HG03354 (cell line): Measurements from ENCODE around the gene ADGRG3.

ENCODE experiments used
- ATAC-seq: cut with Tn5 transposase; IDR thresholded peaks from one replicate; pipeline ENCODE4 v1.9.1; 2021; ENCODE audit warnings: mild to moderate bottlenecking; ENCODE audit not compliant: unreplicated experiment, poor library complexity, severe bottlenecking

The ADGRG3 gene

DNA sequence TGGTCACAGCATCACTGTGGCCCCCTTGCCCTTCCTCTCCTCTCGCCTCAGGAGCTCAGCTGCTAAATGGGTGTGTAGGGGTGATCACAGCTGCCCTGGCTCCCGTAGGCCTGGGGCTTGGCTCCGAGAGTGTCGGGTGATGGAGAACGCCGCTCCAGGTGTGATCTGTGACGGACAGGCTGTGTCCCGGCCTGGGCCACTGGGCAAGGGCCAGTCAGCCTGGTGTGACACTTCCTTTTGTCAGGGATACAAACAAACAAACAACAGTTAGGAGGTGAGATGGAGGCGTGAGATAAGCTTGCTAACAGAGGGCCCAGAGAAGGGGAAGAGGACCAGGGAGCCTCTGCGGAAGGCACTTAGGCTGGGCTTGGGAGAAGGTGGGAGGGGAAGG is 37.7 kb upstream of the ADGRG3 start:
- ATAC-seq = no peak

DNA sequence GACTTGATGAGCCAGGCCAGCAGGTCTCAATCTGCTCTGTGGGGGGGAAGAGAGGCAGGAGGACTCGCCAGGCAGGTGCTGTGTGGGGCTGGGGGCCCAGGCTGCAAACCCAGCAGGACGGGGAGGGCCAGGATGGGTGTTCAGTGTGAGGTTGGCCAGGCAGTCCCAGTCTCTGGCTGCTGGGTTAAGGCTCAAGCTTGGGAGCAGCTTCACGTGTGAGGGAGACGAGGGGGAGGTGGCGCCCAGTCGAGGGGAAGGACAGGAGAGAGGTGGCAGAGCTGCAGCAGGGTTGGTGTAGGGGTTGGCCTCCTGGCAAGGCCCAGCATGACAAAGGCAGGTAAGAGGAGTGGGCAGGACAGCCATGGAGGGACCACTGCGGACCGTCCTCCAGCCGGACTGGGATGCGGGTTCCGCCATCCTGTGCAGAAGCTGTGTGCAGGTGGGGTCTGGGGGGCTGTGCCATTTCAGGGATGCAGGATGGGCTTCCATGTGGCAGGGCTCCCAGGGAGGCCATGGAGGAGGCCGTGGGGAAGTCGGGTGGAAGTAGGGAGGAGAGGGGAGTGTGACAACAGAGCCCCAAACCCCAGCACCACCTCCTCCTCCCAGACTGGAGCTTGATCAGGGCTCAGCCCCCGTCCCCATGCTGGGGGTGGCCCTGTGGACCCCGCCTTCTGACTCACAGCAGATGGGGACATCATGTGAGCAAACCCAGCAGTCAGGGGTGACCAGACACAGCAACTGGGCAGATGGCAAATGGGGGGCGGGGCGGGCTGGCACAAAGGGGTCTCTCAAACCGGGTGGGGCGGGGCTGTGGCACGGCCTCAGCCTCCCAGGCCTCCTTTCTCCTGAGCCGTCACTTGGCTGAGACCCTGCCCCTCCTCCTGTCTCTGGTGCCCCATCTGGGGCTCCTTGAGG is 36.9 kb upstream of the ADGRG3 start:
- no peak for ATAC-seq

DNA sequence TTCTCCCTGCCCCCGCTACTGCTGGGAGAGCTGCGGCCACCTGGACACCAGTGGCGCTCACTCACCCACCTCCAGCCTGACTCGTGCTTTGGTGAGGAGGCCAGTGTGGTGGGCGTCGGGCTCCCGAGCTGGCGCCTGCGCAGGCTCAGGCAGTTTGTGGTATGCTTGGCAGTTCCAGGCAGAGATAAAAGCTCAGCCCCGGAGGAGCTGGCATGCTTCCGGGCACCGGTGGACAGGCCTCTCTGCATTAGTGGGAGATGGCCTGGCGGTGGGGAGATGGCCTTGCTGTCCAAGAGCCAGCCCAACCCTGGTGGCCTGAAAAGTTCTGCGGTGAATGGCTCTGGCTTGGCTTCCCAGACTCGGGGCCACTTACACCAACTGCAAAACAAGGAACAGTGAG is 35.5 kb upstream of the ADGRG3 start:
- no peak for ATAC-seq

DNA sequence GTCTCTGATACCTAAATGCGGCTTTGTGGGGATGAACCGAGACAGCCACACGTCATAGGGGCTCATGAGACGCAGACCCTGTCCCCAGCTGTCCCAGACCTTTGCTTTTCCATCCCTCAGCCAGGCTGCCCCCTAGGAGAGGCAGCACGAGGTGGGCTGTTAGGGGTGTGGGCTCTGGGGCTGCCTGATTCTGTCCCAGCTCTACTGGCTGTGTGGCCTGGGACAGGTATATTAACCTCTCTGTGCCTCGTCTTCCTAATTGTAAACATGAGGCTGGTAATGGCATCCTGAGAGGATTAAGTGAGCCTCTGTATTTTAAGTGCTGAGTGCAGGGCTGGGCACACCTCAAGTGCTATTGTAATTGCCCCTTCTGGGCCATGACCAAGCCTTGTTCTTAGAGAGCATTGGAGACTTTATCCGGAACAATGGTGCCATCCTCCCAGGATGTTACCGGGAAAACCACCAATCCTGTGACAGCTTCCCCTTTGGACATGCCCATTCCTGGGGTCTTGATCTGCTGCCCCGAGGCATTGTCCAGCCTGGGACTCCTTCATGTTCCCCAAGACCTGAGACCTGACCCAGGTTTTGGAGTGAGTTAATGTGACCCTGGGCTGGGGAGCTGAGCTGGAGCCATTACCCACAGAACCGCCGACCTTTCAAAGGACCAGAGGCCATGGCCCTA is 34.6 kb upstream of the ADGRG3 start:
- no peak for ATAC-seq

DNA sequence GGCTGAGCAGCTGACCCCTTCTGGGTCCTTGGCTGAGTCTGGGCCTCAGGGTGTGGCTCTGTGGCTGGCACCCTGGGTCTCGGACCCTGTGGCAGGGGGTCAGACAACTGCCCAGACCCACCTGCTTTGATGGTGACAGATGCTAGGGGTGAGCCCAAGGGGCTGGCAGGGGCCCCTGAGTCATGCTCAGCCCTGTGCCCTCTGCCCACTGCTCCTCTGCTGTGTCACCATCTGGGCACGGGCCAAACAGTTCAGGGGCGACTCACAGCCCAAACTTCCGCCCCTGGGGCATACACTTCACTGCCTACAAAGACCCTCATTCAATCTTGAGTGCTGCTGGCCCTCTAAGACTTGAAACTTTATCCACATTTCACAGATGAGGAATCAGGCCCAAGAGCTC is 33.9 kb upstream of the ADGRG3 start:
- ATAC-seq = no peak

DNA sequence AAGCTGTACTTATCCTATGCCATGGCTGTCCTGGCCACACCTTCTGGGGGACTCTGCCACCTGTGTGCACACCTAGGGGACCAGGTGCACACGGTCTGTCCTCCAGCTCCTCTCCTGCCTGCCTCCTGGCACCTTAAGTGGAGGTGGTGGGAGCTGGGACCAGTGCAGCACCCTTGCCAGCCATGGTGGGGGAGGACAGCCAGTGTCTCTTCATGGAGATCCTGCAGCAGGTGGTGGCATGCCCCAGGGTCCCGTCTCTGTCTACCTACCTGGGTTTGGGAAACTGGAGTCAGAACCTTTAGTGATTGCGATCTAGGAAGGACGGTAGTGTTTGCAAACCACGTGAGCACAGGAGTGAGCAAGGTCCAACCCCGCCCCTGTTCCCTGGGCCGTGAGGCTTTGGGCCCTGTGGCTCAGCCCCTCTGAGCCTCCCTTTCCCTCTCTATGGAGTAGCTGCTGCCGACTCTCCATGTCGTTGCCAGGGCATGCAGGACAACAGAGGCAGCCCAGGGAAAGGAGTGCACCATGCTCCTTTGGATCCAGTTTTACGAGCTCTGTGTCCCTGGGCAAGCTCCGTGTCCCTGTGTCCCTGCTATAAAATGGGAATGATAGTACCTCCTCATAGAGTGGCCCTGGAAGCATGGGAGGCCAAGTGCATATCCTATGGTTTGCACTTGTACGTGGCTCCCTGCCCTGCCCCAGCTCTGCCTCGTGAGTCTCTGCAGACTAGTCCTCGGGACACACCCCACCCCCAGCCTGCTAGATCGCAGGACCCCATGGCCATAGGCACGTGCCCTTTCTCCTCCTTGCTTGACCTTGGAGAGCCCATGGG is 32.6 kb upstream of the ADGRG3 start:
- no peak for ATAC-seq

DNA sequence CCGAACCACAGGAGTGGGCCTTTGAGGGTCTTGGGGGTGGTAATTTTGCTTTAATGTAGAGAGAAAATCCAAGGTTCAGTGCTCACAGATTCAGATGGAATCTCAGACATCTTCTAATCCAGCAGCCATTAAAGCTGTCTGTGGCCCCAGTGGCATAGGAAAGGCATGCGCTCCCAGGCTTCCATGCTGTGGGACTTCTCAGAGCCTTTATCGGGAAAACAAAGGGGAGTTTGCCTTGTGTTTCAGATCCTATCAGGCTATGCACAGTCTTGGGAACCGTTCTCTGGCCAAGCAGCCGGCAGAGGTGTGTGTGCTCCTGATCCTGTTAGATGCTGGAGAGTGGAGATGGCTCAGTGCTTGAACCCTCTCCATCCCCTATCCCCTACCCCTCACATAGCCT is 31.9 kb upstream of the ADGRG3 start:
- ATAC-seq = no peak

DNA sequence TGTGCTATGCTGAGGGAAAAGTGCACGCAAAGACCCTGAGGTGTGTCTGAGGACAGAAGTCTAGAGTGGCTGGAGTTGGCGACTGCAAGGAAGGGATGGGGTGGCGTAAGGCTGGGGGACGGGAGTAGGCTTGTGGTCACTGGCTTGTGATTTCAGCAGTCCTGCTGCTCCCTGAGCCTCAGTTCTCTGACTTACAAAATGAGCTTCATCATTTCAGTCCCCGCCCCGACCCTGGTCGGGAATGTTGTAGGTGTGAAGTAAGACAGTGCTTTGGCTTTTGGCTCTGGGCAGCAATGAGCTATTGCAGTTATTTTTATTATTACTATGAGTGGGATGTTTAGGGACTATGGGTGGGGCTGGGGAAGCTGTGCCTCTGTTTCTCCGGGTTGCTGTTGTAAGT is 31.1 kb upstream of the ADGRG3 start:
- no peak for ATAC-seq

DNA sequence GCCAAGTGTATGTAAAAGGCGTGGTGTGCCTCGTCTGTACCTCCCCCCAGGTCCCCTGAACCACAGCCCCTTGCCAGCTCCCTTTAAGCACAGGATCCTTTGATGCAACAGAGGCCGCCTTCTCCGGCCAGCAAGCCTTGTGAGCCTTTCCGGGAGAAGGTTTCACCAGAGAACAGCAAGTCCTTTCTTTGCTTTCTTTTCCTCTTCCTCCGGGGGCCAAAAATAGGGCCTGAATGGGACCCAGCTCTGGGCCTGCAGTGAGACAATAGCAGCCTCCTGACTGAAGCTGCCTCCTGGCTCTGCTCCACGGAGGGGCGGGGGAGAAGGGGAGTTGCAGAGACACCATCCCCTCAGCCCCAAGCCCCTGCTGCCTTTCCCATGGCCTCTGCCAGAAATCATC is 30.7 kb upstream of the ADGRG3 start:
- no peak for ATAC-seq

DNA sequence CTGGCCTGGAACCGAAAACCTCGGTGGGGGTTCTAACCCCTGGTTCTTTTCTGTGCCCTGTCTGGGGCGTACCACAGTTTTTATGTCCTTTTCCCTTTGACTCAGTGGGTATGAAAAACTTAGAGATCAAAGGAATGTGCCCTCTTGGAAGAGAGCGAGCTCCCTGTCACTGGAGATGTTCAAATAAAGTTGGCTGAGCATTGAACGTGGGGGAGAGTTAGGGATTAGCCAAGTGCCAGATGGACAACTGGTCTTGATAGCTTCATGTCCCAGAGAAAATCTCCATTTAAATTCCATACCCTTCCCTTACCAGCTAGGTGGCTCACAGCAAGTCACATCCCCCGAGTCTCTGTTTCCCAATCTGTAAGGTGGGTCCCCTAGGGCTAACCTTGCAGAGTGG is 30.1 kb upstream of the ADGRG3 start:
- ATAC-seq = no peak

DNA sequence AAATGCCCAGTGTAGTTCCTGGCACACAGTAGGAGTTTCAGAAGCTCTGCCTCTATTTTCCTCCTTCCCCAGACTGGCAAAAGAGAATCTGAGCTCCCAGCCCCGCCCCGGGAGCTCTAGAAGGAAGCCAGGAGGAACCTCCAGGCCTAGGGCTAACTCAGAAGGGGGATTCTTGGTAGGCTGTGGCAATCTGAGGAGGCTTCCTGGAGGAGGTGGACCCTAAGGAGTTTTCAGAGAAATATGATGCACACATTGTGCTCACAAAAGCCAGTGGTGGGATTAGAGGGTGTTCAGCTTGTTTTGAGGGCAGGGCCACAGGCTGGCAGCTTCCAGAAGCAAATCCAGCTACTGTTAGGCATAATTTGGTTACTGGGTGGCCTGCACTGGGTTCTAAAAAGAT is 29.7 kb upstream of the ADGRG3 start:
- no peak for ATAC-seq

DNA sequence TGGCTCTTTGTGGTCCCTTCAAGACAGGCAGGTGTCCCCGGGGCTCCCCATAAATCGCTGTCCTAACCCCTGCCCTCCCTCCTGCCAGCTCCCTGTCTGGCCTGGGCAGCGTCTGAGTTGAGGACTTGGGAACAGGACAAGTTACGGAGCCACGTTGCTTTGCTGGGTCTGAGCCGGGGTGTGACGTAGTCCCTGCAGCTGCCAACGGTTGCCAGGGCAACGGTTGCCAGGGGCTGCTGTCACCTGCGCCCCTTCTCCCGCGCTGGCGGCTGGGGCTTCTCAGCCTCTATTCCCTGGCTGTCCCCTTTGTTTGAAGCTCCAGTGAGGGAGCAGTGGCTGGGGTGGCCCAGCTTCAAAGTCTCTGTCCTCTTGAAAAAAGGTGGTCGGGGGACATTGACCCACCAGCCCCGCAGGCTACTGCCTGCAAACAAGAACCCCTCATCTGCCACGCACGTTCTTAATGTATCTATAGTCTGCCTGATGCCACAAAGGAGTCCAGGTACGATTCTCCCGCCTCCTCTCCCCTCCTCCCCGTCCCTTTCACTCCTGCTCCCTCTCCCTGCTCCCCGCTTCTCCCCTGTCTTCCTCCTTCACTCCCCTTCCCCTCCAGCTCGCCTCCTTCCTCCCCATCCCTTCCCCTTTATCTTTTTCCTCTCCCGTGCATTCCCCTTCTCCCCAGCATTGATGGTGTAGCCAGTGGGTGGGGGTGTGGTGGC is 28.8 kb upstream of the ADGRG3 start:
- no peak for ATAC-seq

DNA sequence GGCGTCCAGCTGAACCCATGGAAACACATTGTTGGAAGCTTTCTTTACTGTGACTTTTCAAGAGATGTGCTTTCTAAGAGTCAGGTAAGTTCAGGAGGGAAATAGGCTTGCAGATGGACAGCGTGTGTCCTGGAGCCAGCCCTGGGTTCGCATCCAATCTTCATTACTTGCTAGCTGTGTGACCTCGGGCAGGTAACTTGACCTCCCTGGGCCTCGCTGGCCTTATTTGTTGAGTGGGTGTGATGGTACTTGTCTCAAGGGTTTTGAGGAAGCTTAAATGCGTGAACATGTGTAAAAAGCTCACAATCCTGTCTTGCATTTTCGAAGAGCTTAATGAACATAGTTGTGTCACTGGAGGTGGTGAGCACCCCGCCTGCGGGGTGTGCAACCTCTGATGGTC is 27.9 kb upstream of the ADGRG3 start:
- no peak for ATAC-seq

DNA sequence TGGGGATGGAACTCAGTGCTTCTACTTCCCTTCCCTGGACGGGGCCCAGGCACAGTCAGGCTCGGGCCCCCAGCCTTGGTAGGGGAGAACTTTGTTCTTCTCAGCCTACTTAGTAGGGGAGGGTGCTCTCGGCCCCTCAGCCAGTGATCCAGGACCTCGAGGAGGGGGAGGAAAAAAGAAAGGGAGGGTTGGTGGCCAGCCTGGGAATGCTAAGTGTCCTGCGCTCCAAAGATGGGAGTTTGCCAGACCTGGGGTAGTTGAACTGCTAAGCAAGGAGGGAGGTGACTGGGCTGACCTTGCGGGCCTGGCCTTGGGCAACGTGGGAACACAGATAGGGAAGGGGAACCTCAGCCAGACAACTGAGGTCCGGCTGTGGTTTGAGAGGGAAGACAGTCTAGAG is 27.5 kb upstream of the ADGRG3 start:
- ATAC-seq = no peak

DNA sequence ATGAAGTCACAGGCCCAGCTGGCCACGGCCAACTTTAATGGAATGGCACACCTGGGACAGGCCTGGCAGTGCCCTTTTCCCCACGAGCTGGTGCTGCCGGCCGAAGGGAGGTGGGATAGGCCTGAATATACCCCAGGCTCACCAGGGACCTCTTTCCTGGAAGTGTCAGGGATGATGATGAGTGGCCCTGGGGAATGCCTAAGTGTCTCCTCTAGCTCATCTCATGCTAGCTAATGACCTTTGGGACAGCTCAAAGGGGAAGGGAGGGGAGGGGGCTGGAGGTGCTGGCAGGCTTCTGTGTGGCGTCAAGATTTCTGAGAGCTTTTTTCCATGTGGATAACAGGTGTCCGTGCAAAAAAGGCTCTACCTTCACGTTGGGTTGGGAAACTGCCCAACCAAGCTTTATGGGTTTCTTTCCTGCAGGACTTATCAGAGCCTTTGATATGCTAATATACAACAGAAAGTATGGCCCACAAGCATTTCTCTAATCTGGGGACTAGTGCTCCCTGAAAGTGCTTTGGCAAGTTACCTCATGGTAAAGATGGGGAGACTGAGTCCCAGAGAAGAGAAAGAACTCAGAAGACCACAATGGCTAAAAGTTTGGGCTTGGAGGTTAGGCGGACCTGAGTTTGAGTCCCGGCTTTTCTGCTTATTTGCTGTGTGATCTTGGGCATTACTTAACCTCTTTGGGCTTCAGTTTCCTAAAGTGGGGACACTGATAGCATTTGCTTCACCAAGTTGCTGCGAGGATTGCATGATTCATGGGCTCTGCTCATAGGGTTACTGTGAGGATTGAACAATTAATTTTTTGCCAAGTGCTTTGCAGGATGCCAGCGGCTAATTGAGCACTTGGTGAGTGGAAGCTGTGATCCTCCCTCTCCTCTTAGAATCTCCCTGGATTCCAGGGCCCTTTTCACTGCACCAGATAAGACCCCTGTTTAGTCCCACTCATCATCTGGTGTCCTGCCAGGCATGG is 25.7 kb upstream of the ADGRG3 start:
- ATAC-seq = no peak

DNA sequence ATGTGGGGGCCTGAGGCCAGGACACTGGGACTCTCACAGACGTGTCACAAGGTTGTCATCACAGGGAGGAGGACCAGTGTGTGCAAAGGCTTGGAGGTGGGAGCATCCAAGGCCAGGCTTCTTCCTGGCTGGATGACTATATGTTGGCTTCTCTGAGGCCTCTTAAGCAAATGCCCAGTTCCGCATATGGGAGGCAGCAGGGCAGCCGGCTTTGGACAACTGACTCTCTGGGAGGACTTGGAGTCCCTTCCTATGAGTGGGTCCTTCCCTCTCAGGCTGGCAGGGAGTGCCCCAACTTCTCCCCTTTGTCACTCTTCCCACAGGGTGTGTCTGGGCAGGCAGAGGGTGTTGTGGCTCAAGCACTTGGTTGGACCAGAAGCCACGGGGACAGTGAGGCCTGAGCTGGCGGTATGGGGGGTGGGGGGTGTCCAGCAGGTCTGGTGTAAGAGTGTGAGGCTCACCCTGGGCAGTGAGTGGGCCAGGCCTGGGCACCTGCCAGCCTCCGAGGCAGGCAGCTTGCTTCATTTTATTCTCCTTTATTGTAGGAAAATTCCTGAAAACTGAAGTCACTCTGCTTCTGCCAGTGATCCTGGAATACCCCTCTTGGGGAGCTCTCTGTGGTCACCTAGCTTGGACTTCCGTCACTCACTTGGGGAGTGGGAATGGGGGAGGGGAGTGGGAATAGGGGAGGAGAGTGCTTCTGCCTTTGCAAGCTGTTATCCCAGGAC is 24.8 kb upstream of the ADGRG3 start:
- no peak for ATAC-seq

DNA sequence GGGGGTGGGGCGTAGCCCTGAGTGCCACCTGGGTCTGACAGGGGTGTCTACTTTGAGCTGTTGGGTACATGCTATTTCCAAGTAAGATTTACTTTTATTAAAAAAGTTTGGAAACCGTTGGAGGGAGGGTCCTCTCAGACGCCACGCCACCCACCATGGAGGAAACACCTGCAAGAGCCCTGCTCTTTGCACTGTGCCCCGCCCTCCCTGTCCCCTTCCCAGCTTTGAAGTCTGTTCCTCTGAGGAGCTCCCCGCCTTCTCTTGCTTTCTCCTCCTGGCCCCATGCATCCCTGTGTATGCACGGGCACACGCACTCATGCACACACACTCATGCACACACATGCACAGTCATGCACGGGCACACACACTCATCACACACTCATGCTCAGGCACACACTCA is 24.2 kb upstream of the ADGRG3 start:
- no peak for ATAC-seq

DNA sequence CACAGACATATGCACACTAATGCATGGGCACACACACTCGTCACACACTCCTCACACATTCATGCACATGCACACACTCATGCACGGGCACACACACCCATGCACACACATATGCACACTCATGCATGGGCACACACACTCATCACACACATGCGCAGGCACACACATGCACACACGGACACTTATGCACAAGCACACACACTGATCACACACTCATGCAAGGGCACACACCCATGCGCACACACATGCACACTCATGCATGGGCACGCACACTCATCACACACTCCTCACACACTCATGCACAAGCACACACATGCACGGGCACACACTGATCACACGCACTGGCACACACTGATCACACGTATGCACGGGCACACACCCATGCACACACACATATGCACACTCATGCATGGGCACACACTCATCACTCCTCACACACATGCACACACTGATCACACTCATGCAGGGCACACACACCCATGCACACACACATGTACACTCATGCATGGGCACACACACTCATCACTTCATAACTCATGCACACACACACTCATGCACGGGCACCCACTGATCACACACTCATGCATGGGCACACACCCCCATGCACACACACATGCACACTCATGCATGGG is 23.6 kb upstream of the ADGRG3 start:
- no peak for ATAC-seq
